Measurements from ENCODE around the gene PRKCA. TPM values are rescaled to one million over a fixed set of nuclear protein-coding genes. Genes with fewer than 3 reads are reported as not detected.

The PRKCA gene
- total and polyA plus RNA-seq, 3 experiments from 2014 or later, result 1.8 to 74.1 (median 73.9) TPM

GRCh38 chr17:66847704-66848103 is 545.3 kb downstream of the PRKCA start:
- ChIA-PET CTCF (interaction anchor here (1.2 kb wide), 1 partner anchor 10 kb away, joined by 3 read pairs; no protein-coding TSS in a partner anchor), POLR2A (no interaction called here)
- DNase-seq, result no peak
- Mint-ChIP-seq H3K9me3 (peaks cover 0 to 9% (median 2%) of the 10 kb centered on the region in 5 donors), H3K4me1 (no peaks in the 10 kb centered on the region), H3K4me3 (no peak overlapping the region), H3K27ac (no peak overlapping the region), H3K36me3 (no peaks in the 10 kb centered on the region), H3K27me3 (peaks cover 13 to 31% of the 10 kb centered on the region in 2 donors)
- Histone ChIP-seq H3K4me3 (ENCODE audit: low read length) (no peak overlapping the region), H3K27me3 (ENCODE audit: insufficient read depth, low read length, poor library complexity, severe bottlenecking) (no peaks in the 10 kb centered on the region), H3K36me3 (ENCODE audit: insufficient read depth, low read length) (no peaks in the 10 kb centered on the region), H3K9me3 (ENCODE audit: low read length) (no peaks in the 10 kb centered on the region), H3K4me1 (ENCODE audit: insufficient read depth, low read length) (no peaks in the 10 kb centered on the region), H3K27ac (ENCODE audit: low read depth, low read length) (no peak overlapping the region)

- Mint-ChIP-seq H3K36me3 (no peaks in the 10 kb centered on the region), H3K4me1 (no peaks in the 10 kb centered on the region), H3K4me3 (no peak overlapping the region), H3K9me3 (peaks cover 0 to 9% (median 2%) of the 10 kb centered on the region in 5 donors), H3K27ac (no peak overlapping the region), H3K27me3 (peaks cover 11 to 25% of the 10 kb centered on the region in 2 donors)
- DNase-seq, result no peak
- ChIA-PET CTCF (no interaction called here), POLR2A (no interaction called here)
- Histone ChIP-seq H3K4me3 (ENCODE audit: low read length) (no peak overlapping the region), H3K9me3 (ENCODE audit: low read length) (no peaks in the 10 kb centered on the region), H3K4me1 (ENCODE audit: insufficient read depth, low read length) (no peaks in the 10 kb centered on the region), H3K27ac (ENCODE audit: low read depth, low read length) (no peak overlapping the region), H3K36me3 (ENCODE audit: insufficient read depth, low read length) (no peaks in the 10 kb centered on the region), H3K27me3 (ENCODE audit: insufficient read depth, low read length, poor library complexity, severe bottlenecking) (no peaks in the 10 kb centered on the region)
Measured at GRCh38 chr17:66848496-66848895, 546.1 kb downstream of the PRKCA start.

- POLR2A ChIA-PET, result no interaction called here
- Histone ChIP-seq H3K36me3 (ENCODE audit: insufficient read depth, low read length) (no peaks in the 10 kb centered on the region), H3K27ac (ENCODE audit: low read depth, low read length) (no peak overlapping the region), H3K4me3 (ENCODE audit: low read length) (no peak overlapping the region), H3K27me3 (ENCODE audit: insufficient read depth, low read length, poor library complexity, severe bottlenecking) (no peaks in the 10 kb centered on the region), H3K4me1 (ENCODE audit: insufficient read depth, low read length) (no peaks in the 10 kb centered on the region), H3K9me3 (ENCODE audit: low read length) (no peaks in the 10 kb centered on the region)
- Mint-ChIP-seq H3K4me1 (no peaks in the 10 kb centered on the region), H3K9me3 (peaks cover 0 to 9% (median 2%) of the 10 kb centered on the region in 5 donors), H3K27ac (no peak overlapping the region), H3K36me3 (no peaks in the 10 kb centered on the region), H3K4me3 (no peak overlapping the region), H3K27me3 (peaks cover 13 to 21% of the 10 kb centered on the region in 2 donors)
- DNase-seq, result no peak
- CTCF ChIA-PET, result no interaction called here
Measured at GRCh38 chr17:66849032-66849655, 546.7 kb downstream of the PRKCA start.

GRCh38 chr17:66849851-66850580 is 547.6 kb downstream of the PRKCA start:
- peaks cover 0 to 9% (median 3%) of the 10 kb centered on the region in 5 donors for H3K9me3 Mint-ChIP-seq
- ChIA-PET CTCF (no interaction called here), POLR2A (no interaction called here)
- no peaks in the 10 kb centered on the region for H3K27me3 ChIP-seq (ENCODE audit: insufficient read depth, low read length, poor library complexity, severe bottlenecking)
- H3K27me3 Mint-ChIP-seq, result peaks cover 13 to 19% of the 10 kb centered on the region in 2 donors
- no peaks in the 10 kb centered on the region for H3K4me1 ChIP-seq (ENCODE audit: insufficient read depth, low read length)
- no peaks in the 10 kb centered on the region for H3K9me3 ChIP-seq (ENCODE audit: low read length)
- H3K4me3 Mint-ChIP-seq, result no peak overlapping the region
- no peaks in the 10 kb centered on the region for H3K36me3 ChIP-seq (ENCODE audit: insufficient read depth, low read length)
- no peaks in the 10 kb centered on the region for H3K4me1 Mint-ChIP-seq
- no peak overlapping the region for H3K4me3 ChIP-seq (ENCODE audit: low read length)
- no peak for DNase-seq
- no peaks in the 10 kb centered on the region for H3K36me3 Mint-ChIP-seq
- no peak overlapping the region for H3K27ac Mint-ChIP-seq
- H3K27ac ChIP-seq (ENCODE audit: low read depth, low read length), result no peak overlapping the region

GRCh38 chr17:66850692-66851091 is 548.3 kb downstream of the PRKCA start:
- no peak for DNase-seq
- Histone ChIP-seq H3K9me3 (ENCODE audit: low read length) (no peaks in the 10 kb centered on the region), H3K36me3 (ENCODE audit: insufficient read depth, low read length) (no peaks in the 10 kb centered on the region), H3K4me3 (ENCODE audit: low read length) (no peak overlapping the region), H3K27ac (ENCODE audit: low read depth, low read length) (no peak overlapping the region), H3K4me1 (ENCODE audit: insufficient read depth, low read length) (no peaks in the 10 kb centered on the region), H3K27me3 (ENCODE audit: insufficient read depth, low read length, poor library complexity, severe bottlenecking) (no peaks in the 10 kb centered on the region)
- ChIA-PET POLR2A (no interaction called here), CTCF (interaction anchor here (0.9 kb wide), 1 partner anchor 10 kb away, joined by 4 read pairs; no protein-coding TSS in a partner anchor)
- peaks cover 13 to 15% of the 10 kb centered on the region in 2 donors for H3K27me3 Mint-ChIP-seq
- no peak overlapping the region for H3K4me3 Mint-ChIP-seq
- H3K36me3 Mint-ChIP-seq, result no peaks in the 10 kb centered on the region
- H3K27ac Mint-ChIP-seq, result no peak overlapping the region
- H3K9me3 Mint-ChIP-seq, result peaks cover 0 to 5% (median 2%) of the 10 kb centered on the region in 5 donors
- no peaks in the 10 kb centered on the region for H3K4me1 Mint-ChIP-seq

- peak in 1 of 5 donors; percentile 13 for DNase-seq
- Mint-ChIP-seq H3K9me3 (peaks cover 0 to 3% (median 0%) of the 10 kb centered on the region in 5 donors), H3K4me3 (no peak overlapping the region), H3K27ac (no peak overlapping the region), H3K36me3 (no peaks in the 10 kb centered on the region), H3K4me1 (no peaks in the 10 kb centered on the region), H3K27me3 (peaks cover 0 to 1% of the 10 kb centered on the region in 2 donors)
- POLR2A ChIA-PET, result no interaction called here
- H3K36me3 ChIP-seq (ENCODE audit: insufficient read depth, low read length), result no peaks in the 10 kb centered on the region
- no peaks in the 10 kb centered on the region for H3K4me1 ChIP-seq (ENCODE audit: insufficient read depth, low read length)
- no peaks in the 10 kb centered on the region for H3K27me3 ChIP-seq (ENCODE audit: insufficient read depth, low read length, poor library complexity, severe bottlenecking)
- CTCF ChIA-PET, result no interaction called here
- H3K9me3 ChIP-seq (ENCODE audit: low read length), result no peaks in the 10 kb centered on the region
- no peak overlapping the region for H3K4me3 ChIP-seq (ENCODE audit: low read length)
- H3K27ac ChIP-seq (ENCODE audit: low read depth, low read length), result no peak overlapping the region
Measured at GRCh38 chr17:66855204-66855603, 552.8 kb downstream of the PRKCA start.

GRCh38 chr17:66858226-66859083 is 556.0 kb downstream of the PRKCA start:
- Histone ChIP-seq H3K36me3 (ENCODE audit: insufficient read depth, low read length) (no peaks in the 10 kb centered on the region), H3K27ac (ENCODE audit: low read depth, low read length) (no peak overlapping the region), H3K4me3 (ENCODE audit: low read length) (no peak overlapping the region), H3K9me3 (ENCODE audit: low read length) (no peaks in the 10 kb centered on the region), H3K4me1 (ENCODE audit: insufficient read depth, low read length) (no peaks in the 10 kb centered on the region), H3K27me3 (ENCODE audit: insufficient read depth, low read length, poor library complexity, severe bottlenecking) (no peaks in the 10 kb centered on the region)
- Mint-ChIP-seq H3K9me3 (peaks cover 0 to 8% (median under 1%) of the 10 kb centered on the region in 5 donors), H3K27me3 (peaks cover 1 to 11% of the 10 kb centered on the region in 2 donors), H3K4me3 (no peak overlapping the region), H3K36me3 (no peaks in the 10 kb centered on the region), H3K27ac (no peak overlapping the region), H3K4me1 (no peaks in the 10 kb centered on the region)
- POLR2A ChIA-PET, result no interaction called here
- no peak for DNase-seq
- CTCF ChIA-PET, result no interaction called here

- H3K4me3 Mint-ChIP-seq, result no peak overlapping the region
- H3K4me1 ChIP-seq (ENCODE audit: insufficient read depth, low read length), result no peaks in the 10 kb centered on the region
- H3K4me3 ChIP-seq (ENCODE audit: low read length), result no peak overlapping the region
- H3K36me3 ChIP-seq (ENCODE audit: insufficient read depth, low read length), result no peaks in the 10 kb centered on the region
- H3K9me3 Mint-ChIP-seq, result peaks cover under 1 to 12% (median 5%) of the 10 kb centered on the region in 5 donors
- no peaks in the 10 kb centered on the region for H3K27me3 ChIP-seq (ENCODE audit: insufficient read depth, low read length, poor library complexity, severe bottlenecking)
- no peak for DNase-seq
- no peaks in the 10 kb centered on the region for H3K9me3 ChIP-seq (ENCODE audit: low read length)
- ChIA-PET POLR2A (no interaction called here), CTCF (no interaction called here)
- H3K4me1 Mint-ChIP-seq, result no peaks in the 10 kb centered on the region
- no peaks in the 10 kb centered on the region for H3K36me3 Mint-ChIP-seq
- peaks cover under 1 to 14% of the 10 kb centered on the region in 2 donors for H3K27me3 Mint-ChIP-seq
- no peak overlapping the region for H3K27ac Mint-ChIP-seq
- no peak overlapping the region for H3K27ac ChIP-seq (ENCODE audit: low read depth, low read length)
Measured at GRCh38 chr17:66859353-66859752, 556.9 kb downstream of the PRKCA start.

Data from CD8-positive, alpha-beta memory T cell (primary cell).